NCI-H146 treated with DMSO at 0.1 percent for 48 hours (cell line): Measurements from ENCODE around the gene PIK3R6.
A peak's percentile ranks its signal among the peaks of the same experiment; 100 is the strongest.

Experiments used
- DNase-seq: peaks from one replicate; lab custom pipeline; 2025; ENCODE audit not compliant: unreplicated experiment; lab: John Stamatoyannopoulos, UW

PIK3R6 gene

GRCh38 chr17:8754890-8755289 is 112.6 kb downstream of the PIK3R6 start:
- DNase-seq, result no peak

- peak; percentile 18 for DNase-seq
Measured at GRCh38 chr17:8753976-8754440, 113.5 kb downstream of the PIK3R6 start.

GRCh38 chr17:8753136-8753975 is 114.1 kb downstream of the PIK3R6 start:
- no peak for DNase-seq
